ENCODE measurements around the gene SORCS1. TPM values are rescaled to one million over a fixed set of nuclear protein-coding genes. Genes with fewer than 3 reads are reported as not detected.

Gene SORCS1
- total RNA-seq, 6 experiments from 2014 or later, result 0.04 to 0.16 (median 0.09) TPM; not detected in 2

- Histone ChIP-seq H3K36me3 (no peaks in the 10 kb centered on the region), H3K27ac (no peak overlapping the region), H3K27me3 (no peaks in the 10 kb centered on the region), H3K4me1 (peaks cover 0 to 10% (median 0%) of the 10 kb centered on the region in 4 donors), H3K4me3 (no peak overlapping the region), H3K9me3 (peaks cover 0 to 2% (median 0%) of the 10 kb centered on the region in 4 donors)
- 100% methylated on average over 1 of the region's 1 CpG for WGBS (ENCODE audit: insufficient coverage, low coverage, low lambda C conversion rate, missing lambda C conversion rate)
- ATAC-seq (no peak), DNase-seq (no peak)
- intact Hi-C loops (cut with DNase I), result no loop called here
- no peak for TF ChIP-seq CTCF (IDR thresholded peaks at IDR 0.05)
- TF ChIP-seq POLR2A (IDR thresholded peaks at IDR 0.05), result no peak
Observed at GRCh38 chr10:107092321-107092720, 72.2 kb downstream of the SORCS1 start.

- Histone ChIP-seq H3K9me3 (peaks cover 0 to 2% (median 0%) of the 10 kb centered on the region in 4 donors), H3K27ac (no peak overlapping the region), H3K27me3 (no peaks in the 10 kb centered on the region), H3K36me3 (no peaks in the 10 kb centered on the region), H3K4me1 (peaks cover 0 to 10% (median 0%) of the 10 kb centered on the region in 4 donors), H3K4me3 (no peak overlapping the region)
- intact Hi-C loops (cut with DNase I), result no loop called here
- WGBS (ENCODE audit: insufficient coverage, low coverage, low lambda C conversion rate, missing lambda C conversion rate), result 80% methylated on average over 2 of the region's 2 CpGs
- DNase-seq (no peak), ATAC-seq (no peak)
- no peak for TF ChIP-seq POLR2A (IDR thresholded peaks at IDR 0.05)
Observed at GRCh38 chr10:107091126-107091525, 73.4 kb downstream of the SORCS1 start.

GRCh38 chr10:107085665-107086525 lies 78.6 kb downstream of the SORCS1 start:
- no peaks in the 10 kb centered on the region for H3K36me3 ChIP-seq
- no peak for TF ChIP-seq CTCF (IDR thresholded peaks at IDR 0.05)
- no peak for TF ChIP-seq POLR2A (IDR thresholded peaks at IDR 0.05)
- no peaks in the 10 kb centered on the region for H3K9me3 ChIP-seq
- 79% methylated on average over 6 of the region's 6 CpGs for WGBS (ENCODE audit: insufficient coverage, low coverage, low lambda C conversion rate, missing lambda C conversion rate)
- H3K4me1 ChIP-seq, result no peaks in the 10 kb centered on the region
- no peaks in the 10 kb centered on the region for H3K27me3 ChIP-seq
- H3K27ac ChIP-seq, result no peak overlapping the region
- H3K4me3 ChIP-seq, result no peak overlapping the region
- DNase-seq, result no peak
- intact Hi-C loops (cut with DNase I), result no loop called here
- no peak for ATAC-seq

GRCh38 chr10:107083388-107084009 lies 81.0 kb downstream of the SORCS1 start:
- Histone ChIP-seq H3K36me3 (no peaks in the 10 kb centered on the region), H3K4me1 (no peaks in the 10 kb centered on the region), H3K27me3 (no peaks in the 10 kb centered on the region), H3K9me3 (no peaks in the 10 kb centered on the region), H3K27ac (no peak overlapping the region), H3K4me3 (no peak overlapping the region)
- intact Hi-C loops (cut with DNase I), result no loop called here
- ATAC-seq (no peak), DNase-seq (no peak)
- 49% methylated on average over 3 of the region's 3 CpGs for WGBS (ENCODE audit: insufficient coverage, low coverage, low lambda C conversion rate, missing lambda C conversion rate)
- TF ChIP-seq CTCF (IDR thresholded peaks at IDR 0.05) (no peak), POLR2A (IDR thresholded peaks at IDR 0.05) (no peak)

GRCh38 chr10:107081644-107082043 lies 82.9 kb downstream of the SORCS1 start:
- 50% methylated on average over 1 of the region's 1 CpG for WGBS (ENCODE audit: insufficient coverage, low coverage, low lambda C conversion rate, missing lambda C conversion rate)

More at GRCh38 chr10:107081644-107082043, 82.9 kb downstream of the SORCS1 start:
- no peaks in the 10 kb centered on the region for H3K36me3 ChIP-seq
- H3K27me3 ChIP-seq, result no peaks in the 10 kb centered on the region
- no peaks in the 10 kb centered on the region for H3K9me3 ChIP-seq
- intact Hi-C loops (cut with DNase I), result no loop called here
- TF ChIP-seq POLR2A (IDR thresholded peaks at IDR 0.05), result no peak
- TF ChIP-seq CTCF (IDR thresholded peaks at IDR 0.05), result no peak
- DNase-seq, result no peak
- ATAC-seq, result no peak
- H3K4me1 ChIP-seq, result no peaks in the 10 kb centered on the region
- H3K4me3 ChIP-seq, result no peak overlapping the region
- no peak overlapping the region for H3K27ac ChIP-seq

All from right lobe of liver (tissue), 6 donors.